Left colon (tissue), 2 donors: ENCODE data around the gene PLXNA2. TPM values are rescaled to one million over a fixed set of nuclear protein-coding genes. Genes with fewer than 3 reads are reported as not detected.
A peak's percentile ranks its signal among the peaks of the same experiment; 100 is the strongest.

Source experiments
- ATAC-seq: fragments of 200-7000 bp; cut with Tn5 transposase; one replicate; pipeline ENCODE4 v1.9.1; 2020; ENCODE audit warnings: mild to moderate bottlenecking, moderate library complexity
- DNase-seq, 2 donors: peaks; one replicate each; pipeline ENCODE4 v3.0.0-alpha.2; 2020
- intact Hi-C, 2 donors: fragments of 100-400 bp; cut with DNase I in 1 of 2; cut with micrococcal nuclease in 1 of 2; formaldehyde crosslinking; loops; one replicate each; pipeline versions ENCODE4 v1.11.2 to v1.14.0; 2022; cut with DNase I, micrococcal nuclease
- total RNA-seq, 2 donors: library from RNA; stranded (reverse); fragmentation: NEBNext Ultra II Directional; extraction: Animal tissue kit (Norgen Biotek cat#: 25700); gene quantifications; one replicate each; pipeline ENCODE4 v1.2.1, GENCODE V29; 2021
- donor health status: DM: no; HTN: no; CAD: no.
- donor health status: DM: yes; HTN: yes; CAD: no.

The PLXNA2 gene
- total RNA-seq, 2 donors from 2014 or later = 89.3 to 103 TPM

GRCh38 chr1:208100106-208100505 is 144.1 kb downstream of the PLXNA2 start:
- intact Hi-C loops = no loop called here
- DNase-seq (no peak), ATAC-seq (no peak)

GRCh38 chr1:208098773-208099172 is 145.4 kb downstream of the PLXNA2 start:
- intact Hi-C loops = no loop called here
- DNase-seq = no peak
- no peak for ATAC-seq

GRCh38 chr1:208093754-208094719 is 150.1 kb downstream of the PLXNA2 start:
- DNase-seq (peak; percentile 50 to 81), ATAC-seq (peak; percentile 67)
- intact Hi-C loops = no loop called here

GRCh38 chr1:208093046-208093445 is 151.1 kb downstream of the PLXNA2 start:
- intact Hi-C loops = no loop called here
- DNase-seq = no peak
- ATAC-seq = no peak

- ATAC-seq (no peak), DNase-seq (no peak)
- intact Hi-C loops = no loop called here
Measured at GRCh38 chr1:208090388-208091301, 153.5 kb downstream of the PLXNA2 start.

- no peak for DNase-seq
- intact Hi-C loops = no loop called here
- no peak for ATAC-seq
Measured at GRCh38 chr1:208089761-208090370, 154.3 kb downstream of the PLXNA2 start.

- DNase-seq (no peak), ATAC-seq (no peak)
- intact Hi-C loops = no loop called here
Measured at GRCh38 chr1:208089149-208089548, 155.0 kb downstream of the PLXNA2 start.

- intact Hi-C loops = no loop called here
- DNase-seq (no peak), ATAC-seq (no peak)
Measured at GRCh38 chr1:208088319-208088718, 155.9 kb downstream of the PLXNA2 start.

GRCh38 chr1:208085655-208086515 is 158.3 kb downstream of the PLXNA2 start:
- no peak for DNase-seq
- intact Hi-C loops = no loop called here
- no peak for ATAC-seq

- intact Hi-C loops = no loop called here
- no peak for DNase-seq
- ATAC-seq = no peak
Measured at GRCh38 chr1:208084764-208085163, 159.4 kb downstream of the PLXNA2 start.

- intact Hi-C loops = no loop called here
- ATAC-seq (no peak), DNase-seq (no peak)
Measured at GRCh38 chr1:208084220-208084619, 160.0 kb downstream of the PLXNA2 start.

- intact Hi-C loops = no loop called here
Measured at GRCh38 chr1:208083715-208084085, 160.5 kb downstream of the PLXNA2 start.

GRCh38 chr1:208083016-208083714 is 161.0 kb downstream of the PLXNA2 start:
- ATAC-seq (no peak), DNase-seq (no peak)
- intact Hi-C loops = no loop called here

More at GRCh38 chr1:208083715-208084085, 160.5 kb downstream of the PLXNA2 start:
- ATAC-seq (no peak), DNase-seq (no peak)

- ATAC-seq (no peak), DNase-seq (no peak)
- intact Hi-C loops = no loop called here
Measured at GRCh38 chr1:208081972-208082371, 162.2 kb downstream of the PLXNA2 start.

GRCh38 chr1:208080396-208081286 is 163.5 kb downstream of the PLXNA2 start:
- intact Hi-C loops = no loop called here
- DNase-seq = no peak
- no peak for ATAC-seq

- no peak for DNase-seq
- intact Hi-C loops = no loop called here
Measured at GRCh38 chr1:208079161-208079560, 165.0 kb downstream of the PLXNA2 start.

GRCh38 chr1:208078752-208079151 is 165.4 kb downstream of the PLXNA2 start:
- DNase-seq = no peak
- no peak for ATAC-seq
- intact Hi-C loops = no loop called here

More at GRCh38 chr1:208079161-208079560, 165.0 kb downstream of the PLXNA2 start:
- ATAC-seq = no peak
